GM23338 (cell line): ENCODE data around the gene POM121L12. TPM values are rescaled to one million over a fixed set of nuclear protein-coding genes. Genes with fewer than 3 reads are reported as not detected.

Experiments
- ATAC-seq: fragments of 200-7000 bp; cut with Tn5 transposase; 3 replicates; pipeline ENCODE4 v1.9.1; 2020
- DNase-seq: peaks from one replicate; pipeline ENCODE4 v3.0.0-alpha.2; 2015; ENCODE audit warnings: low spot score
- H2AFZ ChIP-seq: fragments of 200-600 bp; sonication (generic); 2 replicates; pipeline ENCODE4 v1.8.0; 2016; ENCODE audit warnings: antibody characterized with exemption, mild to moderate bottlenecking, moderate library complexity
- H3F3A ChIP-seq: fragments of 200-600 bp; sonication (generic); replicated peaks from 2 replicates; pipeline ENCODE4 v1.8.0; 2017; ENCODE audit warnings: antibody characterized with exemption, mixed run types, low read depth
- H3K27ac ChIP-seq: fragments of 200-600 bp; sonication (generic); 2 replicates; pipeline ENCODE4 v1.6.1; 2016; ENCODE audit warnings: low read depth
- H3K27me3 ChIP-seq: fragments of 200-600 bp; sonication (generic); 2 replicates; pipeline ENCODE4 v1.8.0; 2016; ENCODE audit warnings: mild to moderate bottlenecking, mixed run types, moderate library complexity; ENCODE audit not compliant: insufficient read depth
- H3K36me3 ChIP-seq: fragments of 200-600 bp; sonication (generic); 2 replicates; pipeline ENCODE4 v1.8.0; 2016; ENCODE audit warnings: mild to moderate bottlenecking; ENCODE audit not compliant: insufficient read depth
- H3K4me1 ChIP-seq: fragments of 200-600 bp; sonication (generic); 2 replicates; pipeline ENCODE4 v1.8.0; 2016; ENCODE audit warnings: mild to moderate bottlenecking, moderate library complexity; ENCODE audit not compliant: insufficient read depth
- H3K4me2 ChIP-seq: fragments of 200-600 bp; sonication (generic); 2 replicates; pipeline ENCODE4 v1.7.1; 2017; ENCODE audit warnings: mixed run types
- H3K4me3 ChIP-seq: fragments of 200-600 bp; sonication (generic); 2 replicates; pipeline ENCODE4 v1.6.1; 2016; ENCODE audit warnings: mixed run types
- H3K79me2 ChIP-seq: fragments of 200-600 bp; sonication (generic); replicated peaks from 2 replicates; pipeline ENCODE4 v1.8.0; 2017; ENCODE audit warnings: mild to moderate bottlenecking; ENCODE audit not compliant: insufficient read depth
- H3K9me2 ChIP-seq: fragments of 200-600 bp; sonication (generic); 2 replicates; pipeline ENCODE4 v1.8.0; 2017; ENCODE audit not compliant: insufficient read depth
- H4K20me1 ChIP-seq: fragments of 200-600 bp; sonication (generic); replicated peaks from 2 replicates; pipeline ENCODE4 v1.8.0; 2017; ENCODE audit warnings: mild to moderate bottlenecking; ENCODE audit not compliant: insufficient read depth
- H3K27ac Mint-ChIP-seq: 2 replicates; pipeline ENCODE4 v1.8.0; 2020; ENCODE audit warnings: inconsistent platforms, mild to moderate bottlenecking, moderate library complexity, mixed read lengths
- H3K27me3 Mint-ChIP-seq: 3 replicates; pipeline ENCODE4 v1.8.0; 2022; ENCODE audit warnings: low read depth, mild to moderate bottlenecking, moderate library complexity, mixed read lengths, inconsistent platforms; ENCODE audit not compliant: insufficient read depth, poor library complexity
- H3K36me3 Mint-ChIP-seq: 3 replicates; pipeline ENCODE4 v1.8.0; 2021; ENCODE audit warnings: low read depth, mild to moderate bottlenecking, inconsistent platforms, moderate library complexity, mixed read lengths
- H3K4me1 Mint-ChIP-seq: 3 replicates; pipeline ENCODE4 v1.8.0; 2020; ENCODE audit warnings: mild to moderate bottlenecking, inconsistent platforms, mixed read lengths
- H3K4me3 Mint-ChIP-seq: 3 replicates; pipeline ENCODE4 v1.8.0; 2021; ENCODE audit warnings: moderate library complexity, mild to moderate bottlenecking, inconsistent platforms, mixed read lengths
- H3K9me3 Mint-ChIP-seq: 3 replicates; pipeline ENCODE4 v1.8.0; 2020; ENCODE audit warnings: moderate library complexity, mild to moderate bottlenecking, inconsistent platforms, mixed read lengths
- EZH2 ChIP-seq: fragments of 200-600 bp; sonication (generic); IDR thresholded peaks from one replicate; pipeline ENCODE4 v1.8.0; 2017; ENCODE audit warnings: antibody characterized with exemption, mild to moderate bottlenecking, low read depth; ENCODE audit not compliant: unreplicated experiment
- JUNB ChIP-seq: IDR thresholded peaks from one replicate; pipeline ENCODE4 v1.6.1; 2016; ENCODE audit warnings: antibody characterized with exemption; ENCODE audit not compliant: unreplicated experiment
- NANOG ChIP-seq: IDR thresholded peaks from 2 replicates; pipeline ENCODE4 v1.6.1; 2016; ENCODE audit warnings: antibody characterized with exemption, borderline replicate concordance
- POLR2AphosphoS5 ChIP-seq: IDR thresholded peaks from 2 replicates; pipeline ENCODE4 v1.6.1; 2016; ENCODE audit warnings: antibody characterized with exemption, low read depth
- ZNF114 ChIP-seq: fragments of 250-450 bp; sonication (Bioruptor Pico); IDR thresholded peaks from 2 replicates; pipeline ENCODE4 v1.5.0; 2020; ENCODE audit warnings: mild to moderate bottlenecking, moderate library complexity
- ZNF331 ChIP-seq: fragments of 250-450 bp; sonication (Bioruptor Pico); IDR thresholded peaks from 2 replicates; pipeline ENCODE4 v1.5.0; 2020; ENCODE audit warnings: low read depth, mild to moderate bottlenecking, moderate library complexity
- polyA plus RNA-seq: library from polyadenylated mRNA; unstranded; fragments of >200 nt; fragmentation: Nextera tagmentation; extraction: Ambion mirVana; gene quantifications from 2 replicates; pipeline ENCODE4 v1.2.1, GENCODE V29; 2016
- total RNA-seq: library from RNA; depleted of rRNA; stranded (reverse); fragments of >200 nt; shearing (Covaris generic); gene quantifications from 2 replicates; pipeline ENCODE4 v1.2.3, GENCODE V29; 2014
- TF ChIP-seq, protein P1 (sequence below), 2 experiments: fragments of 200-600 bp in 1 of 2; sonication (generic) in 1 of 2; conservative IDR thresholded peaks; 2 replicates each; pipeline versions ENCODE4 v1.5.1 to v1.6.1; 2016 to 2017; ENCODE audit warnings: antibody characterized with exemption in 2 of 2, low read depth in 2 of 2, mild to moderate bottlenecking in 2 of 2, moderate library complexity in 1 of 2
- TF ChIP-seq, protein P2 (sequence below): IDR thresholded peaks from 2 replicates; pipeline ENCODE4 v1.6.1; 2016; ENCODE audit warnings: antibody characterized with exemption

POM121L12 gene
- total and polyA plus RNA-seq, 2 experiments from 2014 or later, result not detected

DNA sequence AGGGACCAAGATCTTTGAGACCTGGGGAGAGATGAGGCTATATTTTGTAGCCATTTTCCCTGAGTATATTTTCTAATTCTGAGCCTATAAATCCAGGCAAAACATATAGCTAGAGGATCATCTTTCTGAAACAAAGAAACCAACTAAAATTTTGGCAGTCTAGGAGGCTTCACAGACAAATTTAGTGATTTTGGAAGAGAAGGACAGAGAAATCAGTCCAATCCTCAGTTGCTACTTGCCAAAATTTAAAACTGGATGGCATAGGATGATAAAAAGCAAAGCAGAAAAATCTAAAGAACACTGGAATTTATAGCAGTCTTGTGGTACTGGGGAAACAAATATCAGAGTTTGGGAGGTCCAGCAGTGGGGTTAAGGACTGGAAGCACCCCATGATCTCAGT, 43.4 kb upstream of the POM121L12 start:
- Histone ChIP-seq H3K27ac (no peak overlapping the region), H3K4me3 (no peak overlapping the region), H4K20me1 (no peaks in the 10 kb centered on the region), H2AFZ (no peak overlapping the region), H3K27me3 (no peaks in the 10 kb centered on the region), H3F3A (no peaks in the 10 kb centered on the region), H3K4me1 (no peaks in the 10 kb centered on the region), H3K79me2 (no peaks in the 10 kb centered on the region), H3K4me2 (no peak overlapping the region), H3K36me3 (peaks cover 10% of the 10 kb centered on the region), H3K9me2 (peaks cover 4% of the 10 kb centered on the region; the same call in 1 of the 2 replicates)
- H3K36me3 Mint-ChIP-seq, result peaks cover 11% of the 10 kb centered on the region; the same call in 2 of the 3 replicates
- peaks cover 2% of the 10 kb centered on the region for H3K27me3 Mint-ChIP-seq
- H3K9me3 Mint-ChIP-seq, result peaks cover 20% of the 10 kb centered on the region
- no peak for DNase-seq
- TF ChIP-seq, protein P1, sequence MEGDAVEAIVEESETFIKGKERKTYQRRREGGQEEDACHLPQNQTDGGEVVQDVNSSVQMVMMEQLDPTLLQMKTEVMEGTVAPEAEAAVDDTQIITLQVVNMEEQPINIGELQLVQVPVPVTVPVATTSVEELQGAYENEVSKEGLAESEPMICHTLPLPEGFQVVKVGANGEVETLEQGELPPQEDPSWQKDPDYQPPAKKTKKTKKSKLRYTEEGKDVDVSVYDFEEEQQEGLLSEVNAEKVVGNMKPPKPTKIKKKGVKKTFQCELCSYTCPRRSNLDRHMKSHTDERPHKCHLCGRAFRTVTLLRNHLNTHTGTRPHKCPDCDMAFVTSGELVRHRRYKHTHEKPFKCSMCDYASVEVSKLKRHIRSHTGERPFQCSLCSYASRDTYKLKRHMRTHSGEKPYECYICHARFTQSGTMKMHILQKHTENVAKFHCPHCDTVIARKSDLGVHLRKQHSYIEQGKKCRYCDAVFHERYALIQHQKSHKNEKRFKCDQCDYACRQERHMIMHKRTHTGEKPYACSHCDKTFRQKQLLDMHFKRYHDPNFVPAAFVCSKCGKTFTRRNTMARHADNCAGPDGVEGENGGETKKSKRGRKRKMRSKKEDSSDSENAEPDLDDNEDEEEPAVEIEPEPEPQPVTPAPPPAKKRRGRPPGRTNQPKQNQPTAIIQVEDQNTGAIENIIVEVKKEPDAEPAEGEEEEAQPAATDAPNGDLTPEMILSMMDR (conservative IDR thresholded peaks at IDR 0.05; ENCODE audit: low read depth in 2 of 2), result no peak
- TF ChIP-seq, protein P2, sequence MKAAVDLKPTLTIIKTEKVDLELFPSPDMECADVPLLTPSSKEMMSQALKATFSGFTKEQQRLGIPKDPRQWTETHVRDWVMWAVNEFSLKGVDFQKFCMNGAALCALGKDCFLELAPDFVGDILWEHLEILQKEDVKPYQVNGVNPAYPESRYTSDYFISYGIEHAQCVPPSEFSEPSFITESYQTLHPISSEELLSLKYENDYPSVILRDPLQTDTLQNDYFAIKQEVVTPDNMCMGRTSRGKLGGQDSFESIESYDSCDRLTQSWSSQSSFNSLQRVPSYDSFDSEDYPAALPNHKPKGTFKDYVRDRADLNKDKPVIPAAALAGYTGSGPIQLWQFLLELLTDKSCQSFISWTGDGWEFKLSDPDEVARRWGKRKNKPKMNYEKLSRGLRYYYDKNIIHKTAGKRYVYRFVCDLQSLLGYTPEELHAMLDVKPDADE, result no peak
- no peak overlapping the region for H3K27ac Mint-ChIP-seq
- no peak for ATAC-seq
- no peak overlapping the region for H3K4me3 Mint-ChIP-seq
- H3K4me1 Mint-ChIP-seq, result no peaks in the 10 kb centered on the region

DNA sequence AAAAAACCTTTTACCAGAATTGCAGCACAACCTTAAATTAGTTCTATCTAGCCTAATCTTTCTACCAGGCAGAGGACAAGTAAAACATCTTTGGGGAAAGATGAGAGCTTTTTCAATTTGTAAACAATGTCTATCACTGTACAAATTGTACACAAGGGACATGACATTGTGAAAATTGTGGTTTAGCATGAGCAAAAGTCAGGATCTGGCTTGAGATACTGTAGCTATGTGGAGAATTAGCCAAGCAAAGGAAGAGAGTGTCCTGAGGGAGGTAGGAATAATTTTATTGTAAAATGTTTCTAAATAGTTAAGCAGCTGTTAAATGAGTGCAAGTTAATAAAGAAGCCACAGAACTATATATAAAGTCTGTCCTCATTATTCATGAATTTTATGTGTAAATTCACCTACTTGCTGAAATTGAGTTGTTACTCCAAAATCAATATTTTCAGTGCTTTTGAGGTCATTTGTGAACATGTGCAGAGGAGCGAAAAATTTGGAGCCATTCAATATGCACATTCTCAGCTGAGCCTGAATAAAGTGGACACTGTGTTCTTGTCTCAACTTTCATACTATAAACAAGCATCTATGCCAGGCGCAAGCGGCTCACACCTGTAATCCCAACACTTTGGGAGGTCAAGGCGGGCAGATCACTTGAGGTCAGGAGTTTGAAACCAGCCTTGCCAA, 42.8 kb upstream of the POM121L12 start:
- no peak overlapping the region for H3K4me2 ChIP-seq
- Mint-ChIP-seq H3K27me3 (peaks cover 2% of the 10 kb centered on the region), H3K4me1 (no peaks in the 10 kb centered on the region), H3K27ac (no peak overlapping the region), H3K9me3 (peaks cover 15% of the 10 kb centered on the region), H3K4me3 (no peak overlapping the region), H3K36me3 (peaks cover 10% of the 10 kb centered on the region; the same call in 2 of the 3 replicates)
- H3K9me2 ChIP-seq, result peaks cover 4% of the 10 kb centered on the region; the same call in 1 of the 2 replicates
- ATAC-seq (no peak), DNase-seq (no peak)
- no peak overlapping the region for H3K4me3 ChIP-seq
- H3K27ac ChIP-seq, result no peak overlapping the region
- H3K36me3 ChIP-seq, result peaks cover 8% of the 10 kb centered on the region; the same call in 1 of the 2 replicates
- no peaks in the 10 kb centered on the region for H3K27me3 ChIP-seq
- H3F3A ChIP-seq, result no peaks in the 10 kb centered on the region
- no peaks in the 10 kb centered on the region for H3K79me2 ChIP-seq
- no peaks in the 10 kb centered on the region for H4K20me1 ChIP-seq
- no peak overlapping the region for H2AFZ ChIP-seq
- no peaks in the 10 kb centered on the region for H3K4me1 ChIP-seq
- no peak for TF ChIP-seq JUNB
- TF ChIP-seq, protein P2, result no peak
- TF ChIP-seq POLR2AphosphoS5, result no peak
- TF ChIP-seq ZNF331 (CRISPR knock-in tag), result no peak
- no peak for TF ChIP-seq NANOG
- TF ChIP-seq, protein P1 (conservative IDR thresholded peaks at IDR 0.05; ENCODE audit: low read depth in 2 of 2), result no peak
- no peak for TF ChIP-seq ZNF114 (CRISPR knock-in tag)
- no peak for TF ChIP-seq EZH2
